ENCODE results near the gene GALC.
"Not testable (repeated sequence)": the region's sequence is repeated elsewhere in the genome, so short reads cannot be mapped to it uniquely, and the experiment has no call there.

GALC gene

DNA sequence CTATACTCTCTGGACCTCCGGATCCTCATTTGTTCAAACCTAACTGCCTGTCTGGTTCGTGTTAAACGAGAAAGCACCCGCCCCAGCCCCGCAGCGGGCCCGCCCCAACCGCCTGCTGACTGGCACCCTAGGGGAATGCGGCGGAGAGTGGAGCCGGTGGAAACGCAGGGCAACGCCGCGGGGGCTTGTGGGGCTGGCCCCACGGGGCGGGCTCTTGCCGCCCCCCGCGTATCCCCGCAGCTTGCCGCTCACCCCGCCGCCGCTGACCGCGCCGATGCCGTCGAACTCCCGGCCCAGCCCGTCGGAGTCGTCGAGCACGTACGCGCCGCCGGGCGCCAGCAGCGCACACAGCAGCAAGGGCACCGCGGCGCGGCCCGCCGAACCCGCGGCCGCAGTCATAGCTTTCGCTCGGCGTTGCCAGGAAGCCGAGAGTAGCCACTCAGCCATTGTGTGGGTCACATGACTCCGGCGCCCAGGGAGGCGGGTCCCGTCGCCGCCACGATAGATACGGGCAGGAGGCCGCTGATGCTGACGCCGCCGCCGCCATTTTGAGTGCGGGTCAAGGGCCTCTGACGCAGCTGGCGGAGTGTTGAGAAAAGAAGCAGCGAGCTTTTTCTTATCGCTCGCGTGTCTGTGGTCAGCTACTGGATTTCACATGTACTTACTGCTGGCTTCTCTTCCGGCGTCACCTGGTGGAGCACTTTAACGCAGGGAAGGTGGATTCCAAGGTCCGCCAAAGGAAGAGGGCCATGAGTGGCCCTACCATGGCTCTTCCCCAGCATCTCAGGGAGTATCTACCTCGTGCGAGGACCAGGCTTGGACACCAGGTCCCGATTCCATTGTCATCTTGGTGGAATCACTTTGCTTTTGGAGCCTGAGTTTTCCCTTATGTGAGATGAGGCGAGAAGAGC lies at the start of gene GALC:
GALC (minus strand) TSS at position 465 of the 911 bp plus-strand sequence; CDS start at position 447, 18 bp downstream.
- DNase-seq, result peak; percentile 62 to 97 (median 92)

DNA sequence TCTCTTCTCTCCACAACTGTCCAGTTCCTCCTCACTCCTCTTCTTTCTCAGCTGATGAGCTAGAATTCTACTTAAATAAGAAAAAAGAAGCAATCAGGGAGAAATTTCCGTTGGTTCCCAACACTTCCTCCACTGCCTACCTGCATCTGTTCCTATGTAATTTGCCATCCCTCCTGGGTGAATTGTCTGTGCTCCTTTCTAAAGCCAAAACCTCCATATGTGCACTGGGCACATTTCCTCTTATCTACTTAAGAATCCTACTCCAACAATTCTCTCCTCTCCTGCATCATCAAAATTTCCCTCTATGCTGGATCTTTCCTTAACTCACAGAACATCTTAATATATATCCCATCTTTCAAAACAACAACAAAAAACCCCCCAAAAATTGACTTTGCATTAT lies 47.2 kb upstream of the GALC start:
- no peak for DNase-seq

DNA sequence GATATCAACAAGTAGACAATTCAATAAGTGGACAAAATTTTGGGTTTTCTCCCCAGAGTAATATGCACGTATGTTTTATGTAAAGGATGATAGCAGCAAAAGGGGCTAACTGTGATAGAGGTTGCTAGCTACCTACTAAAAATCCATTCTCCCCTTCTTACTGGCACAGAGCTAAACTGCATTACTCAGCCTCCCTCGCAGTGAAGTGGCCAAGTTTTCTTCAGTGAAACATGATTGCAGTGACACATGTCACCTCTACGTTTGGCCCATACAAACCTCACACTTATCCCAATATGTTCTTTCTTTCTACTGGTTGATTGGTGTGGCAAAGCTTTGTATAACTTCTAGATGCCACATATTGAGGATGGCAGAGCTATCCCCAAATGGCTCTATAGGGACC lies 46.2 kb upstream of the GALC start:
- no peak for DNase-seq

DNA sequence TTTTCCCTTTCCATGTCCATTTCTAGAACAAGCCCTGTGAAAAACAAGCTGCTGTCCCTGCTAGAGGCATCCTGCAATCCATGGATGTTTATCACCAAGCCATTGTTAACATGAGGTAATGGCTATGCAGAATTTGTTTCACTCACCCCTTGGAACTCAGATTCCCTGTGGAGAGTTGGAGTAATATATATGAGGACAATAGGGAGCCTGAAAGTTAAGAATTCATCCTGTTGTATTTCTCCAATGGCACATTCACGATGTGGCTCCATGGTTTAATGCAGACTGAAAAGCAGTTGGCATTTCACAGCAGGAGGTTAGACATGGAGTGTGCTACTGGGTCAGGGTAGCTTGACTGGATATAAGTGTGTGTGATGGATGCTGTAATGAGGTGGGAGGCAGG lies 44.3 kb upstream of the GALC start:
- DNase-seq, result no peak

DNA sequence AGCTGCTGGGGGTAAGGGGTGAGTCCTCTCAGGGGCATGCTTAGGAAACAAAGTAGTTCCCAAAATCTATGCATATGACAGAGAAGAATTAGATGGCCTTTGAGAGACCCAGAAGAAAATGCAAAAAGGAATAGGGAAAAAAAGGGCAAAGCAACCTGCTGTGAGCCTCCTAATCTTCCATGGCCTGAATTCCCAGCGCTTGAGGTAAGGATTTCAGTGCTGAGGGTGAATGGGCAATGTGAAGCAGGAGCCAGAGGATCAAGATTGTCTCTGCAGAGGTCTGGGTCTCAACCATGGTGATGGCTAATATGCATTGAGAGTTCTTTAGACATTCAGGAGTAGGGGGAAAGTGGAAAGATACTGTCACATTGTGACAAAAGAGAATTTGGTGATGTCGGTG lies 43.4 kb upstream of the GALC start:
- no peak for DNase-seq

DNA sequence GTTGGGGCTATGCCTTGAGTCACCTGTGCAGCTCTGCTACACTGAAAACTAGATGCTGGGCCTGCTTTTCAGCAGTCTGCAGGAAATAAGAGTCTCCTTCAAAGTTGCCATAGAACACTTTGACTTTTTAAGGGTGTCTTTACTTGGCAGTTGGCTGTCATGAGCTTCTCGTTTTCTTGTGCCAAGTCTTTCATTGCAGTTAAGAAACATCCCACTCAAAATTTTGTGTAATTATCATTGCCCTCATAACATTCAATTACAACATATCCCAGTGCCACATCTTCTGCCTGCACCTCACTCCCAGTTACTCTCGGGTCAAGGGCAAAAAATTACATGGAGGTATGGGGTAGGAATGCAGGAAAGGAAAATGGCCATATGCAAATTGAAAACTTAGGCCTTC lies 41.1 kb upstream of the GALC start:
- no peak for DNase-seq

DNA sequence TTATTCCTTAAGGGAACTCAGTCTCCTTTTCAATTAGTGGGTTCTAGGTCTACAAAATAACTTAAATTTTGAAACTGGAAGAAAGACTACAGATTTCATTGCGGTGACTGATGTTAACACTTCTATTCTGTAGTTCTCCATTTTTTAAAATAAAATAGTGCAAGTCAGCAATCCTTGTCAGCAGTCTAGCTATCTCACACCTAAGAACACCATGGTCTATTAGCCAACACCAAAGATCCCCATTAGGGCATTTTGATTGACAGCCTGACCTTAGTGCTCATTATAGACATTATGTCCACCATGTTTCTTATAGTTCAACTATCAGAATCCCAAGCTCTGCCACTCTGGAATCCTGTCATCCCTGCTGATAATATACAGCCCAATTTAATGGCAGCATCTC lies 39.4 kb upstream of the GALC start:
- no peak for DNase-seq

DNA sequence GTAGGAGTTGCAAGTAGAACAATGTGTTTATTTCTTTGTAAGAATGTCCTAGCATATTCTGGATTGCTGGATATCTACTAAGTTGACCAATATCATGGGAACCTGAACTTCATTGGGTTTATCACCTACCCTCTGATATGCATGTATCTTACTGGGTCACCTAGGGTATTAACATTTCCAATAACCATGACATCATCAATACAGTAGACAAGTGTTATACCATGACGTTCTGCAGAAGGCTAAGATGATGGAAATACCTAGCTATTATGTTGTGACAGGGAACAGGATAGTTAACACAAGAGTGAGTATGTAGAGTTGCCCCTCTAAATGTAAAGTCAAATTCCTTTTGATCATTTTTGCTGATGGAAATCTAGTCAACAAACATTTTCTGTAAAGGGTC lies 37.9 kb upstream of the GALC start:
- no peak for DNase-seq

DNA sequence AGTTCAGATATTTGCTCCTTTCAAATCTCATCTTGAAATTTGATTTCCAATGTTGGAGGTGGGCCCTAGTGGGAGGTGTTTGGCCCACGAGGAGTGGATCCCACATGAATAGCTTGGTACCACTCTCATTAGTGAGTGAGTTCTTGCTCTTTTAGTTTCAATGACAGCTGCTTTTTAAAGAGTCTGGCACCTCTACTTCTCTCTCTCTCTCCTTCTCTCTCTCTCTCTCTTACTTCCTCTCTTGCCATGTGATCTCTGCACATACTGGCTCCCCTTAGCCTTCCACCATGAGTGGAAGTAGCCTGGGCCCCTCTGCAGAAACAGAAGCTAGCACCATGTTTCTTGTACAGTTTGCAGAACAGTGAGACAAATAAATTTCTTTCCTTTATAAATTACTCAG lies 37.1 kb upstream of the GALC start:
- no peak for DNase-seq

DNA sequence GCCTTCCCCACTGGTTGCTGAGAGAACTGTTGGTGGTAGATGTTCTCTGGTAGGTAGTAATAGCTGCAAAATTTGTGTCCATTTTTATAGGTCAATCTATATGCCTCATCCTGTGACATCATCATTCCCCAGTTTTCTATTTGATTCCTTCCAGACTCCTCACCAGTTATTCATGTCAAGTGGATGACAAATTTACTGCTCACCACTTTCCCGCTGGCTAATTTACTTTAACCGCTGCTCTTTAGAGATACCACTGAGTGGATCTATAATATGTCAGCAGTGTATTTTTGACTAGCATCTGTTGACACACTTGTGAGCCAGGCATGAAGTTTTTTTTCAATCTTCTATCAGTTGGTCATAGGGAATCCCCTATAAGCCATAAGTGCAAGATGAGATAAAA lies 36.5 kb upstream of the GALC start:
- no peak for DNase-seq

DNA sequence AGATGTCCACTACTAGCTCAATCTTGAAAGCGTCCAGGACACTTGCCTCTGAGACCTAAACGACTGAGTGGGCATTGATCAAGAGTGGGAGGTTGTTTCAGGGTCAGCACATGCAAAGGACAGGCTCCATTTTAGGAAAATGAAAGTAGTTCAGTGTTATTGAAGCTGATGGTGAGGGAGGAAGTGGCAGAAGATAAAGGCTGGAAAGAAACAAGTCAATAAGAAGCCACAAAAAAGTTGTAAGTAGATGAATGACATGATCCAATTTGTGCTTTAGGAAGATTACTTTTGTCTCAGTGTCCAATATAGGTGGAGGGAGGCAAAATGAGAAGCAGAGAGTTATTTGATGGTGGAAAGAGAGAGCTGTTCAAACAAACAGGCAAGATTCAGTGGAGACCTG lies 33.9 kb upstream of the GALC start:
- DNase-seq, result no peak

DNA sequence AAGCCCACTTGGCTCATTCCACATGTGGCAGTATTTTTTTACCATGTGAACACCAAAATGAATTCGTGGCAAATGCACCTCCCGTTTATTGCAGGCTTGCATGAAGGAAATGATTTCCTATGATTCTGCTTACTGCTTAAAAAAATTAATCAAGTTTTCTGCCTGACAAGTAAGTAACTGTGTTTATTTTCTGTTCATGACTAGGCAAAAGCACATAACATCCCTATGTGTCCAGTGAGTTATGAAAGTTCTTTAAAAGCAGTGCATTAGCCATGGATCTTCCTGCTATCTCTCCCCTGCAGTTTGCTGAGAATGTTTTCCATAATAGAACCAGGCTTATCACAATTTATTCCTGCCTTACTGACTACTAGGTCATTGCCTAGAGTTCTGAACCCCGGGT lies 32.3 kb upstream of the GALC start:
- no peak for DNase-seq

DNA sequence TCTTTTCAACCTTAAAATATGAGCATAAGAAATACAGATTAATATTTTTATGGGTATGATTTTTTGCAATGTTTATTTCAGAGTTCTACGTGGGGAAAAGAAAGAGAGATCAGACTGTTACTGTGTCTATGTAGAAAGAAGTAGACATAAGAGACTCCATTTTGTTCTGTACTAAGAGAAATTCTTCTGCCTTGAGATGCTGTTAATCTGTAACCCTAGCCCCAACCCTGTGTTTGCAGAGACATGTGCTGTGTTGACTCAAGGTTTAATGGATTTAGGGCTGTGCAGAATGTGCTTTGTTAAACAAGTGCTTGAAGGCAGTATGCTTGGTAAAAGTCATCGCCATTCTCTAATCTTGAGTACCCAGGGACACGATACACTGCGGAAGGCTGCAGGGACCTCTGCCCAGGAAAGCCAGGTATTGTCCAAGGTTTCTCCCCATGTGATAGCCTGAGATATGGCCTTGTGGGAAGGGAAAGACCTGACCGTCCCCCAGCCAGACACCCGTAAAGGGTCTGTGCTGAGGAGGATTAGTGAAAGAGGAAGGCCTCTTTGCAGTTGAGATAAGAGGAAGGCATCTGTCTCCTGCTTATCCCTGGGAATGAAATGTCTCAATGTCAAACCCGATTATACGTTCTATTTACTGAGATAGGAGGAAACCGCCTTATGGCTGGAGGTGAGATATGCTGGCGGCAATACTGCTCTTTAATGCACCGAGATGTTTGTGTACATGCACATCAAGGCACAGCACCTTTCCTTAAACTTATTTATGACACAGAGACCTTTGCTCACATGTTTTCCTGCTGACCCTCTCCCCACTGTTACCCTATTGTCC lies 31.5 kb upstream of the GALC start:
- DNase-seq, result not testable (repeated sequence)

DNA sequence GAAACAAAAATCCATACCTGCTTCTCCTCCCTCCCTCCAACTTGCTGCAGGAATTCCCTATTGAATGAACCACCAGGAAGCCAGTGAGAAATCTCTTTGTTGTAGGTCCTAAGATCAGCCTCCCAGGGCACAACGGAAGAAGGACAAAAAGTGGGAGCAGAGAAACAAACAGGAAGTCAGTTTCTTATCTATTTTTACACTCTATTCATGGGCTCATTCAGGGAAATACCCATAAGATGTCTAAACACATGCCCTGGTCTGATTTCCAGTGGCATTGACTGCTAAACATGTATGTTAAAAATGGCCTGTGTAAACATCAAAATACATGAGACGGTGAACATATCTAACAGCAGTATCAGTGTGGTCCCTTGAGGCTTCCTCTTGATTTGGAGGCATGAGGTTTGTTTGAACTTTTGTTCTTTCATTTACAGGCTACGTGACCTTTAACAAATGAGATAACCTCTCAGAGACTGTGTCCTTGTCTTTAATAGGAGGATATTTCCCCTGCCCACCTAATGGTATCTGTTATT lies 30.7 kb upstream of the GALC start:
- DNase-seq, result no peak

DNA sequence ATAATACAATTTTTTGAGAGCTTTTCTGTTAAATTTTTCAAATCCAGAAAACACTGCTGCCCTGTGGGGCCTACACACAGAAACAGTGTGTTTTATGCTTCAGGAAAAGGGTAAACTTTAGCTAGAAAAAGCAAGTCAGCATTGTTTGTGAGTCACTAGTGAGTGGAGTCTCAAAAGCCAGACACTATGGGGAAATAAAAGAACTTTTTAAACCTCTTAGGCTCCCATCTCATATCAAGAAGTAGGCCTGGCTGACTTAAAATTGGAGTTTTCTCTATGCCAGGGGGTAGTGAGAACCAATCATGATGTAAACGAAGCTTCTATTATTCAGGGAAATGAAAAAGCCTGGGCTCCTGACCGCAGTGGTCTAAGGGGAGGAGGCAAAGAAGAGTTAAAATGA lies 24.6 kb upstream of the GALC start:
- no peak for DNase-seq

DNA sequence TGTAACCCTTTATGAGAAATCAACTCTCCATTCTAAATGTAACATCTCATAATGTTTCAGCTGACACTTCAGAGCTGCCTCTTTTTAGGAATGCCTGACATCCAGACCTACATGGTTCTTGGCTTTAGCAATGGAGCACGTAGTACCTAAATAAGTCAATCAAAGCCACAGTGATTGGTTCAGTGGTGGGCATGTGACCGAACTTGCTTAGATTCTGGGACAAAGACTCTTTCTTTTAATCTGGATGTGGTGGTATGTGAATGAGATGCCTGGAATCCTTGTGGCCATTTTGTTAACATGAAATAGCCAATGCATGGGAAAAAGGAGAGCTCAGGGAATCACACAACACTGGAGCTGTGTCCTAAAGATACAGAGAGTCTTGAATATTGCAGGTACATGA lies 23.8 kb upstream of the GALC start:
- DNase-seq, result no peak

DNA sequence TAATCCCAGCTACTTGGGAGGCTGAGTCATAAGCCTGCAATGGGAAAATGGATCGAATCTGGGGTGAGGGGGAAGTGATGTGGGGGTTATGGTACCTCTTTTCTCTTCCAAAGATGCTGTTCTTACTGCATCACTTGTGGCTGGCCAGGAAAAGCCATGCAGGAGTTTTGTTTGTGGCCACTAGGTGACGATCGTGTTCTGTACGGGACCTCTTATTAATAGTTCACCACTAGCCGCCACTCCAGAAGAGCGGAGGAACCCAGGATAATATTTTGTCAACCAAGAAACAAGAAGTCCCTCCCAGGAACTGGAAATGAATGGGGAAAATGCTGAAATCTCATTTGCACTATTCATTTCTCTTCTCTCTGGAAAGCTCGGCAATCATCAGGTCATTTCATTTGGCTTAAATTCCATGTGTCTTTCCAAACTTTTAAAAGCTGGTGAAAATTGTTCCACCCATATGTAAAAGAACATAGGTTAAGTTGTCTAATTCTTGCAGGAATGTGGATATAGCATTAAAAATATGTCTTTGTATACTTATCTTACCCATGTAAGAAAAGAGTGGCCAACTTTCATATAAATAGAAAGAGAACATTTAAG lies 20.9 kb upstream of the GALC start:
- peak in 49 of 56 donors; percentile 1 to 78 (median 28) for DNase-seq

DNA sequence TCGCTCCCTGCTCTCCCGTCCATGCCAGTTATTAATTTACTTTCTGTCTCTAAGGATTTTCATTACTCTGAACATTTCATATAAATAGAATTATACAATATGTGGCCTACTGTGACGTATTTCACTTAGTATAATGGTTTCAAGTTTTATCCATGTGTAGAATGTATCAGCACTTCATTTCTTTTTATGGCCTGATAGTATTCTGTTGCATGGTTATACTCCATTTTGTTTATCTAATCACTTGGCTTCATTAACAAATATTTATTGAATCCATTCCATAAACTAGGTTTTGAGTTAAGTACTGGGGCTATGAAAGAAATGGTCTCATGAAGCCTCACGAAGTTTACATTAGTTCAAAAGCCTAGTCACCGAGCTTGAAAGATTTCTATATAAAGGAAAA lies 19.5 kb upstream of the GALC start:
- DNase-seq, result no peak

DNA sequence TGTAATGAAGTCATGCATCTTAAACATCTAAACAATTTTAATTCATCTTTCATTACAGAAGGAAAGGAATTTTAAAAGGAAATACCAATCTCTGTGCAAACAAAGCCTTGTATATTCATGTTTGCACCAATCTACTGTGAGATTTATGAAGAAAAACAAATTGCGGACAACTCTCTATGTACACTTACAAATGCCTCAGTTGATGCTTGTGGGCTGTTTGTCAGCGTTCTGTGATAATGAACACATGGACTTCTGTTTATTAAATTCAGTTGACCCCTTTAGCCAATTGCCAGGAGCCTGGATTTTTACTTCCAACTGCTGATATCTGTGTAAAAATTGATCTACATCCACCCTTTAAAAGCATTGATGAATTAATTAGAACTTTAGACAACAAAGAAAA lies 17.3 kb upstream of the GALC start:
- DNase-seq, result no peak

DNA sequence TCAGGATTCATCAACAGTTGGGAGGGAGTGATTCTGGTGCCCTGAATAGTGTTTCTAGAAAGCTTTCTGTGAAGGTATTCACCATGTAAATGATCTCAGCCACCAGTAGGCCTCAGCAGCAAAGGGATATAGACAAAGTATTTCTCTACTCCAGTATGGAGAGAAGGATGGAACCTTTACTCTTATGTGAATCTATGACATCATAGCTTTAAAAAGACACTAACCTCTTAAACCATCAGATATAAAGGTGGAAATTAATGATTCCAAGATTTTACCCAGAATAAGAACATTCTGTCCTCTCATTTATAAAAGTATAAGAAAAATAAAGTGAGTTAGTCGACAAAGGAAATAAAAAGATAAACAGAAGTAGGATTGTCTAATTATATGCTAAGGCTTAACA lies 16.5 kb upstream of the GALC start:
- no peak for DNase-seq

DNA sequence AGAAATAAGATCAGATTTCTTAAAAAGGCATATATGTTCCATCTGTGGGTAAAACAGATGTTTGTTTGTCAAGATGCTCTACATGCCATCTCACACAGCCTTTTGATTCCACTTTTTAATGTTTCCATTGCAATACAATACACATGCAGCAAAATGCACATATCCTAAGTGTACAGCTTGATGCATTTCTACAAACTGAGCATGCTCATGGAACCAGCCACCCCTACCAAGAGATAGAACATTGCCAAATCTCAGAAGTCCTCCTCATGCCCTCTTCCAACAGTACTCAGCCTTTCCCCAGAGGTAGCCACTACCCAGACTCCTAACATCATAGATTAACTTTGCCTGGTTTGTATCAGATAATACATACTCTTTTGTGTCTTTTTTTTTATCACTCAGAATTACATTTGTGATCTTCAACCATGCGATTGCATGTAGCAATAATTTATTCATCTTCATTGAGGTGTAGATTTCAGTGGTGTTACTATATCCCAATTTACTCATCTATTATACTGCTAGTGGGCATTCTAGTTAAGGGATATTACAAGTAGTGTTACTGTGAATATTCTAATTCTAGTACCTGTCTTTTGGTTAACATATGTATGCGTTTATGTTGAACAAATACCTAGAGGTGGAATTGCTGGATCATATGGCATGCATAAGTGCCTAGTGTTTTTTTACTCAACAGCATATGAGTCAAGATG lies 15.2 kb upstream of the GALC start:
- DNase-seq, result no peak
